T-helper 1 cell treated with Interleukin-12 subunit alpha and Interleukin-12 subunit beta and Interleukin-4 antibody, amounts not matched to agents 30 μg/mL and 1 μg/mL, for 36 hours (primary cell): Measurements from ENCODE around the gene RNF227.
A peak's percentile ranks its signal among the peaks of the same experiment; 100 is the strongest.
"Not testable (repeated sequence)": the region's sequence is repeated elsewhere in the genome, so short reads cannot be mapped to it uniquely, and the experiment has no call there.

Source experiments
- H3K27ac Mint-ChIP-seq: one replicate; pipeline ENCODE4 v1.8.0; 2021; ENCODE audit warnings: mild to moderate bottlenecking, mixed read lengths
- H3K27me3 Mint-ChIP-seq: one replicate; pipeline ENCODE4 v1.8.0; 2021; ENCODE audit warnings: low read depth, mixed read lengths
- H3K36me3 Mint-ChIP-seq: one replicate; pipeline ENCODE4 v1.8.0; 2021; ENCODE audit warnings: low read depth, mixed read lengths
- H3K4me1 Mint-ChIP-seq: one replicate; pipeline ENCODE4 v1.8.0; 2021; ENCODE audit warnings: low read depth, mixed read lengths
- H3K4me3 Mint-ChIP-seq: one replicate; pipeline ENCODE4 v1.8.0; 2021; ENCODE audit warnings: mild to moderate bottlenecking, moderate library complexity, mixed read lengths
- H3K9me3 Mint-ChIP-seq: one replicate; pipeline ENCODE4 v1.8.0; 2021; ENCODE audit warnings: mixed read lengths

The RNF227 gene

GRCh38 chr17:7873051-7873450, 43.0 kb downstream of the RNF227 start:
- H3K4me1 Mint-ChIP-seq = peaks cover 11% of the 10 kb centered on the region
- H3K27me3 Mint-ChIP-seq = no peaks in the 10 kb centered on the region
- peaks cover 14% of the 10 kb centered on the region for H3K36me3 Mint-ChIP-seq
- H3K4me3 Mint-ChIP-seq = no peak overlapping the region
- H3K9me3 Mint-ChIP-seq = no peaks in the 10 kb centered on the region
- H3K27ac Mint-ChIP-seq = no peak overlapping the region

GRCh38 chr17:7867881-7868329, 48.2 kb downstream of the RNF227 start:
- Mint-ChIP-seq H3K36me3 (peaks cover 8% of the 10 kb centered on the region), H3K9me3 (no peaks in the 10 kb centered on the region), H3K27me3 (no peaks in the 10 kb centered on the region), H3K4me3 (peak overlapping the region; percentile 55), H3K4me1 (peaks cover 18% of the 10 kb centered on the region), H3K27ac (peak overlapping the region; percentile 62)

- no peaks in the 10 kb centered on the region for H3K9me3 Mint-ChIP-seq
- H3K4me3 Mint-ChIP-seq = no peak overlapping the region
- H3K27ac Mint-ChIP-seq = no peak overlapping the region
- peaks cover 8% of the 10 kb centered on the region for H3K36me3 Mint-ChIP-seq
- peaks cover 20% of the 10 kb centered on the region for H3K4me1 Mint-ChIP-seq
- no peaks in the 10 kb centered on the region for H3K27me3 Mint-ChIP-seq
Observed at GRCh38 chr17:7864995-7865650, 51.0 kb downstream of the RNF227 start.

GRCh38 chr17:7864384-7864783, 51.7 kb downstream of the RNF227 start:
- not testable (repeated sequence) for H3K36me3 Mint-ChIP-seq, H3K4me3 Mint-ChIP-seq, H3K27ac Mint-ChIP-seq, H3K9me3 Mint-ChIP-seq, H3K27me3 Mint-ChIP-seq
- H3K4me1 Mint-ChIP-seq = peaks cover 24% of the 10 kb centered on the region
